ENCODE results near the gene ZNF423. TPM values are rescaled to one million over a fixed set of nuclear protein-coding genes. Genes with fewer than 3 reads are reported as not detected.

ZNF423 gene
- total RNA-seq, 1 donor from 2014 or later, result 10.6 TPM

DNA sequence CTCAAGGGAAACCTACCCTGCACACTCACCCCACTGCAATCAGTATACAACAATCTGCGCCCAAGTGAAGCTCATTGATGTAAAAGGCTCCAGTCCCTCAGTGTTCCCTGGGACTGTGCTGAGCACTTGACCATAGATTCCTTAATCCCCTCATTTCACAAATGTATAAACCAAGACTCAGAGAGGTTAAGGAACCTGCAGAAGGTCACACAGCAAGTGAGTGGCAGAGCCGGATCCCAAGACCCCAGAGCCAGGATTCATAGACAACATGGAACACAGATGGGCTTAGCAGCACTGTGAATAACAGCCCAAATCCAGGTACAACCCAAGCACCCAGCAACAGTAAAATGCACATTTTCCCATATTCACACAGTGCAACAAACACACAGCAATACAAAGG, 256.6 kb downstream of the ZNF423 start:
- peaks cover 10% of the 10 kb centered on the region for H3K27me3 Mint-ChIP-seq (ENCODE audit: low read depth, unreplicated experiment)
- Histone ChIP-seq H2AFZ (ENCODE audit: low read depth, low read length) (no peak overlapping the region), H3K27me3 (ENCODE audit: insufficient read depth, low read length) (no peaks in the 10 kb centered on the region), H3K4me2 (ENCODE audit: low read length) (no peak overlapping the region), H3K27ac (ENCODE audit: low read depth, low read length) (no peak overlapping the region), H3K9ac (ENCODE audit: low read length) (no peak overlapping the region), H3K4me1 (ENCODE audit: insufficient read depth, low read length) (peaks cover 8% of the 10 kb centered on the region), H3K9me3 (ENCODE audit: insufficient read depth, low read depth, low read length) (no peaks in the 10 kb centered on the region), H3K79me2 (ENCODE audit: insufficient read depth, low read length) (peaks cover 2% of the 10 kb centered on the region), H4K20me1 (ENCODE audit: insufficient read depth, low read length) (peaks cover 3% of the 10 kb centered on the region), H3K4me3 (ENCODE audit: insufficient read depth, low read depth, low read length) (no peak overlapping the region), H3K36me3 (ENCODE audit: insufficient read depth, low read length) (no peaks in the 10 kb centered on the region)
- peaks cover 6% of the 10 kb centered on the region for H3K4me1 Mint-ChIP-seq (ENCODE audit: low read depth, unreplicated experiment)
- H3K4me3 Mint-ChIP-seq (ENCODE audit: unreplicated experiment), result no peak overlapping the region
- DNase-seq (ENCODE audit: low read depth) (no peak), FAIRE-seq (no peak)
- H3K9me3 Mint-ChIP-seq (ENCODE audit: unreplicated experiment), result peaks cover 2% of the 10 kb centered on the region
- H3K36me3 Mint-ChIP-seq (ENCODE audit: low read depth, unreplicated experiment), result peaks cover 2% of the 10 kb centered on the region
- TF ChIP-seq EZH2 (IDR thresholded peaks at IDR 0.05; ENCODE audit: insufficient read depth, low read length), result no peak
- TF ChIP-seq, protein P1, sequence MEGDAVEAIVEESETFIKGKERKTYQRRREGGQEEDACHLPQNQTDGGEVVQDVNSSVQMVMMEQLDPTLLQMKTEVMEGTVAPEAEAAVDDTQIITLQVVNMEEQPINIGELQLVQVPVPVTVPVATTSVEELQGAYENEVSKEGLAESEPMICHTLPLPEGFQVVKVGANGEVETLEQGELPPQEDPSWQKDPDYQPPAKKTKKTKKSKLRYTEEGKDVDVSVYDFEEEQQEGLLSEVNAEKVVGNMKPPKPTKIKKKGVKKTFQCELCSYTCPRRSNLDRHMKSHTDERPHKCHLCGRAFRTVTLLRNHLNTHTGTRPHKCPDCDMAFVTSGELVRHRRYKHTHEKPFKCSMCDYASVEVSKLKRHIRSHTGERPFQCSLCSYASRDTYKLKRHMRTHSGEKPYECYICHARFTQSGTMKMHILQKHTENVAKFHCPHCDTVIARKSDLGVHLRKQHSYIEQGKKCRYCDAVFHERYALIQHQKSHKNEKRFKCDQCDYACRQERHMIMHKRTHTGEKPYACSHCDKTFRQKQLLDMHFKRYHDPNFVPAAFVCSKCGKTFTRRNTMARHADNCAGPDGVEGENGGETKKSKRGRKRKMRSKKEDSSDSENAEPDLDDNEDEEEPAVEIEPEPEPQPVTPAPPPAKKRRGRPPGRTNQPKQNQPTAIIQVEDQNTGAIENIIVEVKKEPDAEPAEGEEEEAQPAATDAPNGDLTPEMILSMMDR (IDR thresholded peaks at IDR 0.05; ENCODE audit: insufficient read depth, low read depth, low read length), result no peak
- H3K27ac Mint-ChIP-seq (ENCODE audit: unreplicated experiment), result no peak overlapping the region

DNA sequence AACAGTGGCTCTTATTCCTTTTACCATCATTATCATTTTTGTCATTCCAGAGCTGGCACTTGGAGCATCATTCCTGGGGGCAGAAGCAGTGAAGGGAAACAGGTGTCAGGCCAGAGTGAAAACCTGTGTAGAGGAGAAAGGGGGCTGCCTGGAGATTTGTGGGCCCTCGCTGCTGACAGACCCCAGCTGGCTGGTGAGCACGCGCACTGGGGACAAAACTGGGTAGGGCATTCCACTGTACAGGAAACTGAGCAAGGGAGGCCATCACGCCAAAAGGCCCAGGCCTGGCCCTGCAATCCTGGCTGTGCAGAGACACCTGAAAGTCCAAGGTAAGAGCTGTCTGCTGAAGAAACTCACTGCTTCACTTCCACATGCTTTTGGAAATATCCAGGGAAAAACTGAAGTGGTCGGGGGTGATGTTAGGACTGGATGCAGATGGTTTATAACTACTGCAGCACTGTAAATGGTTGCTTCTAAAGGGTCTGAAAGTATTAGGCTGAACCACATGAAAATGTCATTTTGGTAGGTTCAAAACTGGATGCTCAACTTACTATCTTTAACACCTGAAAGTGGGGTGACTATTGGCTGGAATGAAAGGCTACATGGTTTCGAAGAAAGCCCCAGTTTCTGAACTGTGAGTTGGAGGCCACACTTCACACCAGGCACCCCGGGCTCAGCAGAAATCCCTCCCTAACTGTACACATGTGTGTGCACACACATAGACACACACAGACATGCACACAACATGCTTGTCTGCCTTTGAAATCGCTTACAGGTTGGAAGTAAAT, 257.3 kb downstream of the ZNF423 start:
- no peak overlapping the region for H3K27ac ChIP-seq (ENCODE audit: low read depth, low read length)
- no peak overlapping the region for H3K4me2 ChIP-seq (ENCODE audit: low read length)
- Mint-ChIP-seq H3K9me3 (ENCODE audit: unreplicated experiment) (peaks cover 2% of the 10 kb centered on the region), H3K36me3 (ENCODE audit: low read depth, unreplicated experiment) (peaks cover 2% of the 10 kb centered on the region), H3K4me1 (ENCODE audit: low read depth, unreplicated experiment) (peaks cover 6% of the 10 kb centered on the region), H3K27me3 (ENCODE audit: low read depth, unreplicated experiment) (peaks cover 8% of the 10 kb centered on the region), H3K27ac (ENCODE audit: unreplicated experiment) (no peak overlapping the region), H3K4me3 (ENCODE audit: unreplicated experiment) (no peak overlapping the region)
- H3K4me3 ChIP-seq (ENCODE audit: insufficient read depth, low read depth, low read length), result no peak overlapping the region
- DNase-seq (ENCODE audit: low read depth) (no peak), FAIRE-seq (no peak)
- TF ChIP-seq, protein P1 (IDR thresholded peaks at IDR 0.05; ENCODE audit: insufficient read depth, low read depth, low read length), result no peak
- peaks cover 8% of the 10 kb centered on the region for H3K4me1 ChIP-seq (ENCODE audit: insufficient read depth, low read length)
- peaks cover 2% of the 10 kb centered on the region for H3K79me2 ChIP-seq (ENCODE audit: insufficient read depth, low read length)
- no peaks in the 10 kb centered on the region for H3K36me3 ChIP-seq (ENCODE audit: insufficient read depth, low read length)
- peaks cover 3% of the 10 kb centered on the region for H4K20me1 ChIP-seq (ENCODE audit: insufficient read depth, low read length)
- no peaks in the 10 kb centered on the region for H3K27me3 ChIP-seq (ENCODE audit: insufficient read depth, low read length)
- H3K9me3 ChIP-seq (ENCODE audit: insufficient read depth, low read depth, low read length), result no peaks in the 10 kb centered on the region
- no peak overlapping the region for H2AFZ ChIP-seq (ENCODE audit: low read depth, low read length)
- H3K9ac ChIP-seq (ENCODE audit: low read length), result no peak overlapping the region

DNA sequence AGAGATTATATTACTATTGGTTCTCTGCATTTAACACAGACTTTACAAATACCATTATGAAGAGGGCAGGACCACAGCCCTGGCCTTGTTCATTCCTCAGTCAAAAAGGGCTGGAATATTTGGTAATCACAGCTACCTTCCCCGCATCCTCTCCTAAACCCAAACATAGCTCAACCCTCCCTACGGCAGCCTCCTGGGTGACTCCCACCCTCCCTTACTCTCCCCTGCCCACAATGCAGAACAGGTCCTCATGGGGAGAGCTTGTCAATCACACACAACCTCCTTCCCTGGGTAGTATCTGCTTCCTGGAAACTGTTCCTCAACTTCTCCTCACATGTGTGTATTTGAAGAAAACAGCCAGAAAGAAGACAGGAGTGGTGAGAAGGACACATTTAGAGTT, 258.1 kb downstream of the ZNF423 start:
- no peak for FAIRE-seq
- no peak overlapping the region for H3K9ac ChIP-seq (ENCODE audit: low read length)

More for the DNA sequence above, 258.1 kb downstream of the ZNF423 start:
- Mint-ChIP-seq H3K27ac (ENCODE audit: unreplicated experiment) (no peak overlapping the region), H3K4me3 (ENCODE audit: unreplicated experiment) (no peak overlapping the region), H3K9me3 (ENCODE audit: unreplicated experiment) (peaks cover 2% of the 10 kb centered on the region), H3K4me1 (ENCODE audit: low read depth, unreplicated experiment) (peaks cover 6% of the 10 kb centered on the region), H3K36me3 (ENCODE audit: low read depth, unreplicated experiment) (peaks cover 2% of the 10 kb centered on the region), H3K27me3 (ENCODE audit: low read depth, unreplicated experiment) (peaks cover 8% of the 10 kb centered on the region)
- no peak for DNase-seq (ENCODE audit: low read depth)
- H3K4me1 ChIP-seq (ENCODE audit: insufficient read depth, low read length), result peaks cover 8% of the 10 kb centered on the region
- H3K79me2 ChIP-seq (ENCODE audit: insufficient read depth, low read length), result peaks cover 2% of the 10 kb centered on the region
- TF ChIP-seq EZH2 (IDR thresholded peaks at IDR 0.05; ENCODE audit: insufficient read depth, low read length), result no peak
- TF ChIP-seq, protein P1 (IDR thresholded peaks at IDR 0.05; ENCODE audit: insufficient read depth, low read depth, low read length), result no peak
- no peak overlapping the region for H2AFZ ChIP-seq (ENCODE audit: low read depth, low read length)
- no peaks in the 10 kb centered on the region for H3K9me3 ChIP-seq (ENCODE audit: insufficient read depth, low read depth, low read length)
- H3K27ac ChIP-seq (ENCODE audit: low read depth, low read length), result no peak overlapping the region
- H3K4me2 ChIP-seq (ENCODE audit: low read length), result no peak overlapping the region
- H4K20me1 ChIP-seq (ENCODE audit: insufficient read depth, low read length), result peaks cover 3% of the 10 kb centered on the region
- H3K4me3 ChIP-seq (ENCODE audit: insufficient read depth, low read depth, low read length), result no peak overlapping the region
- no peaks in the 10 kb centered on the region for H3K27me3 ChIP-seq (ENCODE audit: insufficient read depth, low read length)
- no peaks in the 10 kb centered on the region for H3K36me3 ChIP-seq (ENCODE audit: insufficient read depth, low read length)

Data from astrocyte (in vitro differentiated cells and primary cell).